Activated CD4-positive, CD25-positive, alpha-beta regulatory T cell treated with anti-CD3 and anti-CD28 coated beads, Interleukin-2, amount 50 U/mL, for 72 hours (primary cell): ENCODE results near the gene SCN2B.

Experiments
- DNase-seq: peaks from one replicate; pipeline ENCODE4 v3.0.0; 2021

The SCN2B gene

GRCh38 chr11:118128721-118129470 lies 47.5 kb downstream of the SCN2B start:
- DNase-seq: no peak

GRCh38 chr11:118128310-118128709 lies 48.1 kb downstream of the SCN2B start:
- no peak for DNase-seq

DNA sequence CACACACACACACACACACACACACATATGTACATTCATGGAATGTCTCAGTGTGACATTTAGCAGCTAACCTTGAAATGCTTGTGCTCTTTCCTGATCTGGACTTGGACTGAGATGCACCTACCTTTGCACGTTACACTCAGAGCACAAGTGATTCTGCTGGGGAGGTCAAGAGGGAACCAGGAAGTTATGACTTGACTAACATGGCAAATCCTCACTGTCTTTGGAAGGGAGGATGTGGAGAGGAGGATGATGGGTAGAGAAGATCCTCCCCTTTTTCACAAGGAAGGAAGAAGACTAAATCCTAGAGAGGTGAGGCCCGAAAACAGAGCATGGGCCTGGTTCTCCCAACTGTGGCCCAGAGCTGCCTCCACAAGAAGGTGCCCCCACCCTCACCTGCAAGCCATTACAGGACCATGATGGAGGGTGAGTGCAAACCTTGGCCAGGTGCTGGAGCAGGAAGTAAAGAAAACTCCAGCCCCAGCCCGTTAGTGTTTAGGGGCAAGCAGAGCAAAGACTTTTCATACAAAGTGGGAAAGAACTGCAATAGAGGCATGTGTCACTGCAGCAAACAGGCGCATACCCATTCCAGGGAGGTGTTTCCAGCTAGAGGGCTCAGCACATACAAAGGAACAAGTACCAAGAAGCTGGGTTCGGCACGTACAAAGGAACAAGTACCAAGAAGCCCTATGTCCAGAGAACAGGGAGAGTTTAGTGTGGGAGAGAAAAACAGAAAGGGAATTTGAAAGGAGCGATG lies 50.2 kb downstream of the SCN2B start:
- DNase-seq: no peak

DNA sequence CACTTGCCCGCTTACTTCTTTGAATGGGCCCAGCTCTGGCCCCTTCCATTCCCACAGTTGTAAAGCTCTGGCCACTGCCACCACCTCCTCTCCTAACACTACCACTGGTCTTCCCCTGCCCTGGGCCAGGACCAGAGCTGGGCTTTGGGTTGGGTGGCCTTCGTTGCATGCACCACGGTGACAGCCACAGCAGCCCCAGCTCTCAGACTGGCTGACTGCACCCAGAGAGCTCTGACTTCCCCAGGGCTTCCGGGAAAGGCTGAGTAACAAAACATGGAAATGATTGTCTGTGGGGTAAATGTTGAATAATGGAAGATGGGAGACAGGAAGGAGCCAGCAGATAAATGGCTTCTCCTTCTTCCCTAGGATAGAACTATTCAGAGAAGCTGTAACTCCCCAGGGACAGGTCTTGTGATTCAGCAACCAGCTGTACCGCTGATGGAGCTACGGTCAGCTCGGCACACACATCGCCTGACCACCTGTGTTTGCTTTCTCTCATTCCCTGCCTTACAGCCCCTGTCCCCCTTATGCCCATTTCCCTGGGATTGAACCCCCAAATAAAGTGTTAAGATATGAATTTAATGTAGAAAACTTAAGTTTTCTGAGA lies 51.4 kb downstream of the SCN2B start:
- no peak for DNase-seq

GRCh38 chr11:118120793-118121192 lies 55.6 kb downstream of the SCN2B start:
- no peak for DNase-seq

GRCh38 chr11:118117790-118118601 lies 58.4 kb downstream of the SCN2B start:
- DNase-seq: no peak

- DNase-seq: no peak
Observed at GRCh38 chr11:118115048-118115447, 61.4 kb downstream of the SCN2B start.

DNA sequence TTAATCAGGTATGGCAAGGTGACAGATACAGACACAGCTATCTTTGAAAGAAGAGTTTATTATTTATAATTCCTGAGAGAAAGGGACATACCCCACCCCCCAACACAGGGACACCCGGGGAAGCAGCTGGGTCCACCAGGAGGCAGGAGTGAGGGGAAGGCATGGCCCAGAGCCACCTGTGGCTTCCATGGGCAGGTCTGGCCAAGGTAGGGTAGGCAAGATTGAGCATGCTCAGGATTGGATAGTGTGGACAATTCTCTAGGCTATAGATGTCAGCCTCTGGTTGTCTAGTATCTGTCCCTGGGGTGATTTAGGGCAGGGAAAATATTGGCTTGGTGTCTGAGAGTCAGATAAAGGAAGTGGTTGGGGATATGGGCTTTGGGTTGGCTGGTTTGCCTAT lies 62.2 kb downstream of the SCN2B start:
- DNase-seq: no peak

DNA sequence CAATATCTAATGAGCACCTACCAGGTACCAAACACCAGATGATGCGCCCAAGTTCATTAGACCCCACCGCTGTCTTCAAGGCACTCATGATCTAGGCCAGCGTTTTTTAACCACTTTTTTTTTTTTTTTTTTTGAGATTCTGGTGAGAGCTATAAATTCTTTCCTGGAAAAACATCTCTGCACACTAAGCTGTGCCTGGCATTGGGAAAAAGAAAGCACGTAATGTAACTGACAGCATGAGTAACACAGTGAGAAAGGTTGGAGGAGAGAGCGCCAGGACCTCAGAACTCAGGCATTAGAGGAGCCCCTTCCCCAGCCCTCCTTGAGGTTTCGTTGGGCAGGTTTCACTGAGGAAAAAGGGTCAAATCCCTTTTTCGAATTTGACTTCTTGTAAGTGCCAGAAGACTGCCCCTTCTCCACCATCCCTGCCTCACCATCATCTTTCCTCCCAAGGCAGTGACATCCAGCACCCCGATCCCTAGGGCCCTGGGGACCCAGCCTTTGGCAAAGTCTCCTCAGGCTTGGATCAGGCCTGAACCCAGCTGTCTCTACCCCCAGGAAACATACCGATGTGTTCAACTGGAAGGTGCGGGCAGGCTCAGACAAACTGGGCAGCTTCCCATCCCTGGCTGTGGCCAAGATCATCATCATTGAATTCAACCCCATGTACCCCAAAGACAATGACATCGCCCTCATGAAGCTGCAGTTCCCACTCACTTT lies 63.6 kb downstream of the SCN2B start:
- no peak for DNase-seq
